Endodermal cell (in vitro differentiated cells): ENCODE results near the gene CYP4B1. TPM values are rescaled to one million over a fixed set of nuclear protein-coding genes. Genes with fewer than 3 reads are reported as not detected.
"Not testable (repeated sequence)": the region's sequence is repeated elsewhere in the genome, so short reads cannot be mapped to it uniquely, and the experiment has no call there.

Experiments
- DNase-seq: peaks from one replicate; pipeline ENCODE4 v3.0.0-alpha.2; 2017
- H3K27ac ChIP-seq: 2 replicates; pipeline ENCODE4 v1.5.1; 2013; ENCODE audit warnings: mild to moderate bottlenecking, low read depth, low read length, moderate library complexity
- H3K27me3 ChIP-seq: 2 replicates; pipeline ENCODE4 v1.6.1; 2013; ENCODE audit warnings: mild to moderate bottlenecking, low read length, moderate library complexity; ENCODE audit not compliant: insufficient read depth, control insufficient read depth, poor library complexity, severe bottlenecking
- H3K36me3 ChIP-seq: 2 replicates; pipeline ENCODE4 v1.7.0; 2013; ENCODE audit warnings: mild to moderate bottlenecking, low read length, moderate library complexity; ENCODE audit not compliant: control insufficient read depth, insufficient read depth
- H3K4me1 ChIP-seq: one replicate; pipeline ENCODE4 v1.7.0; 2013; ENCODE audit warnings: low read length; ENCODE audit not compliant: control insufficient read depth, insufficient read depth
- H3K4me3 ChIP-seq: 2 replicates; pipeline ENCODE4 v1.5.1; 2013; ENCODE audit warnings: mild to moderate bottlenecking, low read length, moderate library complexity
- H3K9ac ChIP-seq: 2 replicates; pipeline ENCODE4 v1.6.1; 2013; ENCODE audit warnings: mild to moderate bottlenecking, low read length, moderate library complexity; ENCODE audit not compliant: poor library complexity, severe bottlenecking; ENCODE audit errors: extremely low read depth
- H3K9me3 ChIP-seq: 2 replicates; pipeline ENCODE4 v1.6.1; 2013; ENCODE audit warnings: mild to moderate bottlenecking, low read length, moderate library complexity; ENCODE audit not compliant: control insufficient read depth
- H3K27ac Mint-ChIP-seq: 2 replicates; pipeline ENCODE4 v1.8.0; 2020; ENCODE audit warnings: mixed read lengths
- H3K27me3 Mint-ChIP-seq: 2 replicates; pipeline ENCODE4 v1.8.0; 2021; ENCODE audit warnings: mild to moderate bottlenecking, mixed read lengths; ENCODE audit not compliant: insufficient read depth
- H3K36me3 Mint-ChIP-seq: 2 replicates; pipeline ENCODE4 v1.8.0; 2020; ENCODE audit warnings: low read depth, mixed read lengths
- H3K4me1 Mint-ChIP-seq: 2 replicates; pipeline ENCODE4 v1.8.0; 2020; ENCODE audit warnings: mixed read lengths
- H3K4me3 Mint-ChIP-seq: 2 replicates; pipeline ENCODE4 v1.8.0; 2020; ENCODE audit warnings: mild to moderate bottlenecking, moderate library complexity, mixed read lengths
- H3K9me3 Mint-ChIP-seq: 2 replicates; pipeline ENCODE4 v1.8.0; 2020; ENCODE audit warnings: mild to moderate bottlenecking, mixed read lengths
- CTCF ChIP-seq: fragments of 200-600 bp; sonication (generic); conservative IDR thresholded peaks from 2 replicates; pipeline ENCODE4 v1.5.0; 2021; ENCODE audit warnings: antibody characterized with exemption, mild to moderate bottlenecking
- WGBS, 2 experiments: methylation state at CpG; one replicate each; pipeline versions ENCODE4 v1.1.5 to v1.1.7; 2013; ENCODE audit warnings: missing lambda C conversion rate in 2 of 2, mixed read lengths in 1 of 2; ENCODE audit not compliant: insufficient coverage in 1 of 2, insufficient read length in 1 of 2; 5-methylcytosine and 5-hydroxymethylcytosine counted together
- total RNA-seq, 2 donors: library from RNA; stranded (reverse); fragmentation: NEBNext Ultra II Directional in 1 of 2; extraction: Animal tissue kit (Norgen Biotek cat#: 25700) in 1 of 2; gene quantifications; 2 replicates in 1 of 2; 3 replicates in 1 of 2; pipeline ENCODE4 v1.2.1, GENCODE V29; 2021

CYP4B1 gene
- total RNA-seq, 2 donors from 2014 or later: 0.92 to 2.0 TPM

- Mint-ChIP-seq H3K36me3 (no peaks in the 10 kb centered on the region), H3K27me3 (peaks cover 17% of the 10 kb centered on the region), H3K9me3 (peaks cover 12% of the 10 kb centered on the region), H3K4me3 (no peak overlapping the region), H3K4me1 (peaks cover 7% of the 10 kb centered on the region), H3K27ac (peak overlapping the region; percentile 86)
- TF ChIP-seq CTCF: no peak
- Histone ChIP-seq H3K4me1 (peaks cover 5% of the 10 kb centered on the region), H3K9me3 (no peaks in the 10 kb centered on the region), H3K27ac (no peak overlapping the region), H3K36me3 (no peaks in the 10 kb centered on the region), H3K27me3 (no peaks in the 10 kb centered on the region), H3K9ac (no peak overlapping the region), H3K4me3 (no peak overlapping the region)
- WGBS, 2 experiments: 88 to 90% methylated on average over 2 of the region's 2 CpGs
- DNase-seq: peak; percentile 43
Observed at GRCh38 chr1:46823151-46823550, 24.3 kb downstream of the CYP4B1 start.

- not testable (repeated sequence) for H3K27me3 ChIP-seq, H3K9me3 ChIP-seq
Observed at GRCh38 chr1:46826892-46827291, 28.0 kb downstream of the CYP4B1 start.

GRCh38 chr1:46830665-46831322 lies 31.9 kb downstream of the CYP4B1 start:
- Histone ChIP-seq H3K36me3 (no peaks in the 10 kb centered on the region), H3K4me1 (no peaks in the 10 kb centered on the region), H3K27ac (no peak overlapping the region), H3K9me3 (no peaks in the 10 kb centered on the region), H3K4me3 (no peak overlapping the region), H3K9ac (no peak overlapping the region), H3K27me3 (no peaks in the 10 kb centered on the region)
- H3K4me3 Mint-ChIP-seq: no peak overlapping the region
- peaks cover 15% of the 10 kb centered on the region for H3K9me3 Mint-ChIP-seq
- peaks cover 27% of the 10 kb centered on the region for H3K27me3 Mint-ChIP-seq
- DNase-seq: no peak
- TF ChIP-seq CTCF: no peak
- 86 to 90% methylated on average over 10 of the region's 10 CpGs for WGBS, 2 experiments
- H3K27ac Mint-ChIP-seq: no peak overlapping the region
- H3K36me3 Mint-ChIP-seq: no peaks in the 10 kb centered on the region
- H3K4me1 Mint-ChIP-seq: no peaks in the 10 kb centered on the region

More at GRCh38 chr1:46826892-46827291, 28.0 kb downstream of the CYP4B1 start:
- Mint-ChIP-seq H3K9me3 (peaks cover 14% of the 10 kb centered on the region), H3K27me3 (peaks cover 27% of the 10 kb centered on the region)
- not testable (repeated sequence) for H3K27ac ChIP-seq, H3K4me1 ChIP-seq, DNase-seq, H3K4me3 Mint-ChIP-seq, H3K4me3 ChIP-seq, H3K36me3 ChIP-seq, H3K9ac ChIP-seq, H3K27ac Mint-ChIP-seq, H3K36me3 Mint-ChIP-seq, H3K4me1 Mint-ChIP-seq
- 98% methylated on average over 2 of the region's 2 CpGs; no CpG with 5 or more reads in 1 of the 2 experiments for WGBS, 2 experiments

- H3K4me1 ChIP-seq, H3K9ac ChIP-seq, H3K4me3 Mint-ChIP-seq, H3K36me3 ChIP-seq, H3K9me3 Mint-ChIP-seq, H3K36me3 Mint-ChIP-seq, DNase-seq, H3K27ac ChIP-seq, H3K4me3 ChIP-seq, H3K4me1 Mint-ChIP-seq, H3K9me3 ChIP-seq, H3K27ac Mint-ChIP-seq: not testable (repeated sequence)
- H3K27me3 Mint-ChIP-seq: peaks cover 14% of the 10 kb centered on the region
- peaks cover 15% of the 10 kb centered on the region for H3K27me3 ChIP-seq
- WGBS, 2 experiments: 81 to 86% methylated on average over 4 to 6 of the region's 6 CpGs
Observed at GRCh38 chr1:46835469-46835868, 36.6 kb downstream of the CYP4B1 start.

- H3K27me3 Mint-ChIP-seq: peaks cover 34% of the 10 kb centered on the region
Observed at GRCh38 chr1:46846386-46846785, 47.5 kb downstream of the CYP4B1 start.

GRCh38 chr1:46857660-46858065 lies 58.8 kb downstream of the CYP4B1 start:
- H3K27me3 ChIP-seq, H3K27ac Mint-ChIP-seq, H3K36me3 ChIP-seq, H3K4me1 ChIP-seq, H3K27me3 Mint-ChIP-seq, H3K4me3 ChIP-seq, H3K9me3 Mint-ChIP-seq, H3K9ac ChIP-seq, H3K4me3 Mint-ChIP-seq, H3K9me3 ChIP-seq, H3K36me3 Mint-ChIP-seq, H3K27ac ChIP-seq: not testable (repeated sequence)
- peak; percentile 50 for DNase-seq
- H3K4me1 Mint-ChIP-seq: peaks cover 10% of the 10 kb centered on the region
- WGBS, 2 experiments: 73% methylated on average over 8 of the region's 8 CpGs; no CpG with 5 or more reads in 1 of the 2 experiments

More at GRCh38 chr1:46846386-46846785, 47.5 kb downstream of the CYP4B1 start:
- not testable (repeated sequence) for DNase-seq, H3K36me3 ChIP-seq, H3K4me3 Mint-ChIP-seq, H3K27me3 ChIP-seq, H3K4me1 Mint-ChIP-seq, H3K27ac ChIP-seq, H3K36me3 Mint-ChIP-seq, H3K4me1 ChIP-seq, H3K27ac Mint-ChIP-seq, H3K4me3 ChIP-seq, H3K9me3 ChIP-seq, H3K9ac ChIP-seq
- peaks cover 28% of the 10 kb centered on the region for H3K9me3 Mint-ChIP-seq
- WGBS, 2 experiments: 91 to 96% methylated on average over 8 to 9 of the region's 9 CpGs
